ENCODE results near the gene SDSL. TPM values are rescaled to one million over a fixed set of nuclear protein-coding genes. Genes with fewer than 3 reads are reported as not detected.

SDSL gene
- total RNA-seq, 1 donor from 2014 or later: 11.5 TPM

- DNase-seq (ENCODE audit: low spot score): no peak
- intact Hi-C loops (cut with DNase I): no loop called here
These were observed 42.9 kb downstream of the SDSL start for GRCh38 chr12:113464852-113465719.

- intact Hi-C loops (cut with DNase I): no loop called here
- no peak for DNase-seq (ENCODE audit: low spot score)
These were observed 43.8 kb downstream of the SDSL start for GRCh38 chr12:113465808-113466453.

GRCh38 chr12:113466454-113467141 lies 44.4 kb downstream of the SDSL start:
- DNase-seq (ENCODE audit: low spot score): no peak
- intact Hi-C loops (cut with DNase I): no loop called here

- no peak for DNase-seq (ENCODE audit: low spot score)
- intact Hi-C loops (cut with DNase I): no loop called here
These were observed 44.9 kb downstream of the SDSL start for GRCh38 chr12:113467142-113467501.

GRCh38 chr12:113467502-113468364 lies 45.6 kb downstream of the SDSL start:
- DNase-seq (ENCODE audit: low spot score): no peak
- intact Hi-C loops (cut with DNase I): no loop called here

- intact Hi-C loops (cut with DNase I): no loop called here
- DNase-seq (ENCODE audit: low spot score): no peak
These were observed 46.4 kb downstream of the SDSL start for GRCh38 chr12:113468365-113469223.

GRCh38 chr12:113469224-113469948 lies 47.2 kb downstream of the SDSL start:
- intact Hi-C loops (cut with DNase I): no loop called here
- no peak for DNase-seq (ENCODE audit: low spot score)

GRCh38 chr12:113469949-113470743 lies 48.0 kb downstream of the SDSL start:
- no peak for DNase-seq (ENCODE audit: low spot score)
- intact Hi-C loops (cut with DNase I): no loop called here

- intact Hi-C loops (cut with DNase I): no loop called here
- DNase-seq (ENCODE audit: low spot score): no peak
These were observed 48.9 kb downstream of the SDSL start for GRCh38 chr12:113470871-113471618.

- intact Hi-C loops (cut with DNase I): no loop called here
- DNase-seq (ENCODE audit: low spot score): no peak
These were observed 49.5 kb downstream of the SDSL start, which contains the start of gene LHX5 for GRCh38 chr12:113471619-113472171. Gene LHX5, minus strand, starts transcription at chr12:113471871. Its CDS starts 373 bp downstream, at chr12:113471498.

GRCh38 chr12:113472191-113473121 lies 50.3 kb downstream of the SDSL start:
- no peak for DNase-seq (ENCODE audit: low spot score)

GRCh38 chr12:113473400-113473799 lies 51.2 kb downstream of the SDSL start:
- intact Hi-C loops (cut with DNase I): no loop called here
- no peak for DNase-seq (ENCODE audit: low spot score)

More at GRCh38 chr12:113472191-113473121, 50.3 kb downstream of the SDSL start:
- intact Hi-C loops (cut with DNase I): no loop called here

- no peak for DNase-seq (ENCODE audit: low spot score)
- intact Hi-C loops (cut with DNase I): no loop called here
These were observed 51.8 kb downstream of the SDSL start for GRCh38 chr12:113473942-113474341.

- no peak for DNase-seq (ENCODE audit: low spot score)
These were observed 52.7 kb downstream of the SDSL start for GRCh38 chr12:113474635-113475436.

More at GRCh38 chr12:113474635-113475436, 52.7 kb downstream of the SDSL start:
- intact Hi-C loops (cut with DNase I): no loop called here
